Heart left ventricle (tissue), 13 donors: Measurements from ENCODE around the gene ARID3A.

Source experiments
- CTCF ChIP-seq, 12 donors: fragments of 200-600 bp; sonication (generic) in 4 of 12; IDR thresholded peaks; one replicate each; pipeline versions ENCODE4 v1.5.0 to v1.8.0; 2018 to 2022; ENCODE audit warnings: antibody characterized with exemption in 12 of 12, mild to moderate bottlenecking in 5 of 12
- POLR2A ChIP-seq, 2 donors: fragments of 450-650 bp; IDR thresholded peaks; one replicate each; pipeline ENCODE4 v1.6.1; 2017; ENCODE audit warnings: antibody characterized with exemption in 2 of 2, mild to moderate bottlenecking in 2 of 2, moderate library complexity in 2 of 2
- donor health status: ischemic (EF 13 %, LVEDD 7.1; RV severe dilation, severe dysfunction).
- donor health status: DM: no; HTN: yes; CAD: no.
- donor health status: DM: no; HTN: no; CAD: no.
- donor health status: ischemic (EF 25% LVEDD 6.9; RV normal size, moderate dysfunction).
- donor health status: ischemic (EF 25% LVEDD 5.7; RV mildly dilated, moderate dysfunction).
- donor health status: ischemic (EF 35%, LVEDD 5.7; RV mildly dilated, moderate dysfunction).
- donor health status: nonischemic (EF 11% LVEDD 7.7; RV severe dilation, severe dysfunction).
- donor health status: DM: yes; HTN: yes; CAD: no.
- donor health status: PGD.
- donor health status: ischemic (EF 29% LVEDD 5.4; RV normal size, mild dysfunction).
- donor health status: nonischemic (EF 23%, LVEDD 6.1; RV moderate dilation, normal function).

GRCh38 chr19:1019980-1020867, 94.4 kb downstream of the ARID3A start:
- no peak for TF ChIP-seq CTCF (IDR thresholded peaks at IDR 0.05)
- TF ChIP-seq POLR2A (IDR thresholded peaks at IDR 0.05) = no peak
